Activated CD4-positive, alpha-beta T cell treated with anti-CD3 and anti-CD28 coated beads for 48 hours (primary cell): Measurements from ENCODE around the gene REXO4.

Experiments used
- DNase-seq: peaks from one replicate; pipeline ENCODE4 v3.0.0-alpha.2; 2020

Gene REXO4

DNA sequence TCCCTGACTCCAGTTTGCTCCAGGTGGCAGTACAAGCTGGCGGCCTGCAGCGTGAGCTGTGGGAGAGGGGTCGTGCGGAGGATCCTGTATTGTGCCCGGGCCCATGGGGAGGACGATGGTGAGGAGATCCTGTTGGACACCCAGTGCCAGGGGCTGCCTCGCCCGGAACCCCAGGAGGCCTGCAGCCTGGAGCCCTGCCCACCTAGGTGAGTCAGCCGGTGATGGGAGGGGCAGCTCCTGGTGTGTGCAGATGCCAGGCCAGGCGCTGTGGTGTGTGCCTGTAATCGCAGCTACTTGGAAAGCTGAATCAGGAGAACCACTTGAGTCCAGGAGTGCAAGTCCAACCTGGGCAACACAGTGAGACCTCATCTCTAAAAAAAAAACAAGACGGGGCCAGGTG lies 31.9 kb upstream of the REXO4 start:
- DNase-seq = no peak

DNA sequence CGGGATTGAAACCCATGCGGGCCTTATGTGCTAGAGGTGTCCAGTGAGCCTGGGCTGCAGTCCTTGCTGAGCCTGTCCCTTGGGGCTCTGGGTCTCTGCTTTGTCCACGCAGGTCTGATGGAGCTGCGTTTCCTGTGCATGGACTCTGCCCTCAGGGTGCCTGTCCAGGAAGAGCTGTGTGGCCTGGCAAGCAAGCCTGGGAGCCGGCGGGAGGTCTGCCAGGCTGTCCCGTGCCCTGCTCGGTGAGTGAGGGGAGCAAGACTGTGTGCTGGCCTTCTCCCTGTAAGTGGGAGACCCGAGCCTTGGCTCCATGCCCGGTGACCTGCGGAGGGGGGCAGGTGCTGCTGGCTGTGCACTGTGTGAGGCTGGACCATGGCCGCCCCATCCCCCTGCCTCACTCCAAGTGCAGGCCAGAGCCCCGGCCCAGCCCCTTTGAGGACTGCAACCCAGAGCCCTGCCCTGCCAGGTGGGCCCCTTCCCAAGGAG lies 30.7 kb upstream of the REXO4 start:
- DNase-seq = no peak

DNA sequence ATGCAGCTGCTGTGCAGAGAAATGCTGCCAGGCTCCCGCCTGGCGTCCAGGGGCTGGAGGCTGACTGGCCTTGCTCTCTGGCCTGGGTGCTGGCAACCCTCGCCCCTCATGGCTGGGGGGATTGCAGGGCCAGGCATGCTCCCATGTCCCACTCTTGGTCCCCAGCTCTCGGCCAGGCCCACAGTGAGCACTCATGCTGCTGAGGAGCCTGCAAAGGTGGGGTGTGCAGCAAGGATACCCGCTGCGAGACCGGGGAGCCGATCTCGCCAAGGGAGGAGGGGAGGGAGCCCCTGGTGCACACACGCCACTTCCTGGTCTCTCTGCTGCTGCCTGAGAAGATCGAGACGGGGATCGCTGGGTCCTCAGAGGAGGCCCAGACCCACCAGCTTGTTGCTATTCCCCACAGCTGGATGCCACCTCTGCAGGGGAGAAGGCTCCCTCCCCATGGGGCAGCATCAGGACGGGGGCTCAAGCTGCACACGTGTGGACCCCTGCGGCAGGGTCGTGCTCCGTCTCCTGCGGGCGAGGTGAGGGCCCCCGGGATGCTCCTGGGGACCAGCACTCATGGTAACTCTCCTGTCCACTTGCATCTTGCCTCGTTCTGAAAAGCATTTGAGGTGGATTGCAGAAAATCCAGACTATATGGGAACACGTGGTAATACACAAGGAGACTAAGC lies 27.6 kb upstream of the REXO4 start:
- DNase-seq = no peak

DNA sequence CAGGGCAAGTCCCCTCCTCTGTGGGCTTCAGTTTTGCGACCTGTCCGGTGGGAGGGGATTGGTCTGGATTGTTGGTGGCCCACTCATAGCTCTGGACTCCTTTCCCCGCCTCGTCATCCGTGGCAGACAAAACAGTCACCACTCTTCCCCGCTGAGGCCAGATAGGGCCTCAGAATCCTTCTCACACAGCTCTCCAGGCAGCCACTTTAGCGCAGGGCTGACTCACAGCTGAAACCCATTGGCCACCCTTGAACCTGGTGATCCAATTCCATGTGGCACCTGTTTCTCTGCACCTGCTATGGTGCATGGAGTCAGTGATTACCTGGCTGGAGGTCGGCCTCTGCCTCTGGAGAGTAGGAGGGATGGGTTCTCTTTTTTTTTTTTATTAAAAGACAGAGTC lies 26.2 kb upstream of the REXO4 start:
- no peak for DNase-seq

DNA sequence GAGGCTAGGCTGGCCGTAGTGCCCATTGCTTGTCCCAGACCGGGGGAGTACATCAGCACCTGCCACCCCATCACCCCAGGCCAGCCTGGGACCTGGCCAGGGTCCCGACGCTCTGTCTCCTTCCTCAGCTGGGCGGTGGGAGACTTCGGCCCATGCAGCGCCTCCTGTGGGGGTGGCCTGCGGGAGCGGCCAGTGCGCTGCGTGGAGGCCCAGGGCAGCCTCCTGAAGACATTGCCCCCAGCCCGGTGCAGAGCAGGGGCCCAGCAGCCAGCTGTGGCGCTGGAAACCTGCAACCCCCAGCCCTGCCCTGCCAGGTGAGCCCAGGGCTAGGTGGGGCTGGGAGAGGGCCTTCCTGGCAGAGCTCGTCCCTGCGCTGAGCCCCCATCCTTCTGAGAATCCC lies 25.4 kb upstream of the REXO4 start:
- DNase-seq = no peak

DNA sequence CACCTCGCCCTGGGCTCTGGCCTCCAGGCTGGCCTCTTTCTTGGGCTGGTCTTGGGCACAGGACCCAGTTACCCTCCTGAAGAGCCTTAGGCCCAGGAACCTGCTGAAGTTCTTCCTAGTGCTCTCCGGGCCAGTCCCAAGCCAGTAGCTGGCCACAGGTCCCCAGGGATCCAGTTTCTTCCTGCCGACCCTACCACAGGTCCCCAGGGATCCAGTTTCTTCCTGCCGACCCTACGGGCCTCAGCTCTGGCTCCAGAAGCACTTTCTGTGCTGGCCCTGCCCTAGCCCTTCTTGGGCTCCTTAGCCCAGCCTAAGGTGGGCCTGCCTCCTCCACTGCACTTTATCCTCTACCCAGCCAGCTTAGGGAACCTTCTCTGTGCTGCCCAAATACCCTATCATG lies 23.8 kb upstream of the REXO4 start:
- DNase-seq = no peak

DNA sequence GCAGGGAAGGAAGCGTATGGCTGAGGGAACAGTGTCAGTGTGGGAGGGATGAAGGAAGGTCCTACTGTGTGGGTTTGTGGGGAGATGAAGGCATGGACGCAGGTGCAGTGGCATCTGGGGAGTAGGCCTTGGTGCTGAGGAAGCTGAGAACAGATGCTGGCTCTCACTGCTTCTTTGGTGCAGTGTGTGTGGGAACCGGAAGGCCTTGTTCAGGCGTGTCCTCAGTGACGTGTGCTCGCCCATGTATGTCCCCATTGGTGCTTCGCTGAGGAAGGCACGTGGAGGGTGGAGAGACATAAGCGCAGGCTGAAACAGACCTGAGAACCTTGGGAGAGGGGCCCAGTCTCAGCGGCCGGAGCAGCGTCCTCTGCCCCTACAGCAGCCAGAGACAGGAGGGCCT lies 23.1 kb upstream of the REXO4 start:
- no peak for DNase-seq

DNA sequence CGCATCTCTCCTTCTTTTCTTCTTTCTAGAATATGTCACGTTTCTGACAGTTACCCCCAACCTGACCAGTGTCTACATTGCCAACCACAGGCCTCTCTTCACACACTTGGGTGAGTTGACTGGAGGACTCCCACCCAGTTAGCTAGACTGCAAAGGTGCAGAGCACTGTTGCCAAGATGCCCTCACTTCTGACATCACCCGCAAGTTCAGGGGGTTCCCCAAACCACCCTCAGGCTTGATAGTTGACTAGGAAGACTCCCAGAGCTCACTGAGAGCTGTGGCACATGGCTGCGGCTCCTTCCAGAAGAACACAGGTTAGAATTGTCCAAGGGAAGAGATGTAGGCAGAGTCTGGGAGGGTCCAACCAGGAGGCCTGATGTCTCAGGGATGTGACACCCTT lies 21.5 kb upstream of the REXO4 start:
- DNase-seq = no peak

DNA sequence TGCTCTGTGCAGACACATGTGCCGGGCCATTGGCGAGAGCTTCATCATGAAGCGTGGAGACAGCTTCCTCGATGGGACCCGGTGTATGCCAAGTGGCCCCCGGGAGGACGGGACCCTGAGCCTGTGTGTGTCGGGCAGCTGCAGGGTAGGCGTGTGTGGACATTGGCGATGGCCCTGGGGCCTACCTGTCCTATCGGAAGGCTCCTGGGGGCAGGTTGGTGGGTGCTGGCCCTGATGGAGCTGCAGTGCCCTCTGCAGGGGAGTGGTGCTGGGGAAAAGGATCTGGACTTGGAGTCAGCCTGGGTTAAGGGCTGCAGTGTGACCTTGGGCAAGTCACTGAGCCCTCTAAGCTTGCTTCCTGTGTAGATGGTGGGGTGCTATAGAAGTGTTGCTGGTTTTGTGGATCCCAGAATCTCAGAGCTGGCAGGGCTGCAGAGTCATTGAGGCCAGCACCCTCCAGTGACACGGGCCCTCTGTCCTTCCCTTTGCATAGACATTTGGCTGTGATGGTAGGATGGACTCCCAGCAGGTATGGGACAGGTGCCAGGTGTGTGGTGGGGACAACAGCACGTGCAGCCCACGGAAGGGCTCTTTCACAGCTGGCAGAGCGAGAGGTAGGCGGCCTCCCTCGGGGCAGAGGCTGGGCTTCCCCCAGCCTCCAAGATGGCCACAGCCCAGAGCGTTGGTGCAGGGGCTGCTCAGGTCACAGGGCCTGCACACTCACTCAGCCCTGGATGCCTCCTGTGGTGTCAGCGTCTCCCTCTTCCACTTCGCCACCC lies 20.1 kb upstream of the REXO4 start:
- DNase-seq = no peak

DNA sequence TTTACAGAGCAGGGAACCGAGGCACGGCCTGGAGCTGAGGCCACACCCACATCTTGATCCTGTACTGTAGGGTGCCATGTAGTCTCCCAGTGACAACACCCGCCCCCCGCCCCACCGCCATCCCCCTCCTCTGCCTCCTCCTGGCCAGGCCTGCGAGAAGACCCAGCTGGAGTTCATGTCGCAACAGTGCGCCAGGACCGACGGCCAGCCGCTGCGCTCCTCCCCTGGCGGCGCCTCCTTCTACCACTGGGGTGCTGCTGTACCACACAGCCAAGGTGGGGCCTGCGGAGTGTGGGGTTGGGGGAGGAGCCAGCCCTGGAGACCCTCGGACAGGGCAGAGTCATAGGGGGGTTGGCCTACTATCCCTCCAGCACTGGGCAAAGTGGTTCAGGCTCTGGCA lies 18.9 kb upstream of the REXO4 start:
- DNase-seq = no peak

DNA sequence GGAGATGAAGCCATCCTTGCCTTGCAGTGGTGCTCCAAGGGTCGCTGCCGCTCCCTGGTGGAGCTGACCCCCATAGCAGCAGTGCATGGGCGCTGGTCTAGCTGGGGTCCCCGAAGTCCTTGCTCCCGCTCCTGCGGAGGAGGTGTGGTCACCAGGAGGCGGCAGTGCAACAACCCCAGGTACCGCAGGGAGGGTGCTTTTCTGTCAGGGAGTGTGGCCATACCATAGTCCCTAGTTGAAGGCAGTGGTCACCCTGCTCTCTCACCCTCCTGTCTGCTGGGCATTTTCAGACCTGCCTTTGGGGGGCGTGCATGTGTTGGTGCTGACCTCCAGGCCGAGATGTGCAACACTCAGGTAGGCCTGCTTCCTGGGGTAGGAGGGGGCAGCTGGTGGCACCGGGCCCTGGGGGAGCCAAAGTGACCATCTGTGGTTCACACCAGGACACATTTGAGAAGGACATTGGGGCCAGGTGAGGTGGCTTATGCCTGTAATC lies 15.6 kb upstream of the REXO4 start:
- no peak for DNase-seq

DNA sequence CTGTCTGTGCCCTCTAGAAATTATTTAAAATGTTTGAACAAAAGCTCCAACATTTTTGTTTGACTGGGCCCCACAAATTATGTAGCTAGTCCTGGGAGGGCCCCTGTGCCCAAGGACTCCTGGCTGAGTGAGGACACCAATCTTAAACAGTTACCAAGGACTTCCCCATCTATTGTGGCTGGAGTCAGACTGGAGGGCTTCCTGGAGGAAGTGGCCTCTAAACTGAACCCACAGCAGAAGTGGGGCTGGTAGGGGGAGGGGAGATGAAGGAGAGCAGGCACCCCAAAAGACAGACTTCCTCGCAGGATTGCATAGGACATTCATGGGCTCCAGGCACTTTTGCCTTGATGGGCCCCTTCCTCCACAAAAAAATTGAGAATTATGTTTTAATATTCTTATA lies 12.4 kb upstream of the REXO4 start:
- DNase-seq = no peak

DNA sequence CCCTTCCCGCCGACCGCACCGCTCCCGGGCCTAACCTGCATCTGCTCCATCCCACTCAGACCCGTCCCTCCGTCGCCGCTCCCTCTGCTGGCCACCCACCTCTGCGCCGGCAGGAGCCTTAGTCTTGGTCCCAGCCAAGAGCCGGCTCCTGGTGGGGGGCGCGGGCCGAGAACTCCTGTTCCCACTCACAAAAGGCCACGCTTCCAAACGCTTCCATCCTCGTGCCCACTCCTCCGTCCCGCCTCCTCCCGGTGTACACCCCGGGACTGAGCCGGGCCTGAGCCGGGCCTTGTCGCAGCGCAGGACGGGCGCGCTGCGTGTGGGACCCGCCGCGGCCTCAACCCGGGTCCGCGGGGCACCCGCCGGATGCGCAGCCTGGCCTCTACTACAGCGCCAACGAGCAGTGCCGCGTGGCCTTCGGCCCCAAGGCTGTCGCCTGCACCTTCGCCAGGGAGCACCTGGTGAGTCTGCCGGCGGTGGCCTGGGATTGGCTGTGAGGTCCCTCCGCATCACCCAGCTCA lies 11.9 kb upstream of the REXO4 start:
- DNase-seq = no peak

DNA sequence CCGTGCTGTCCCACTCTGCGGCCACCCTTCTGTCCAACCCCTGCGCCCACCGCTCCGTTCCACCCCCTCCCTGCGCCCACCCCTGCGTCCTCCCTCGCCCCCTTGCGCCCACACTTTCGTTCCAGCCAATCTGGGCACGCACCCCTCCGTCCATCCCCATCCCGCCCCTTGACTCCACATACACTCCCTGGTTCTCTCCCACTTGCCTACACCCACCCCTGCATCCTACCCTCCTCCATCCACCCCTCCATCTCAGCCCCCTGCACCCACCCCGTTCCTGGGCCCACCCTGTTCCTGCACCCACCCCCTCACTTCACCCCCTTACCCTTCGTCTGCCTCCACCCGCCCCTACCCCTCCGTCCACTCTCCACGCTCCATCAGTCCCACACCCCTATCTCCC lies 11.4 kb upstream of the REXO4 start:
- DNase-seq = no peak

DNA sequence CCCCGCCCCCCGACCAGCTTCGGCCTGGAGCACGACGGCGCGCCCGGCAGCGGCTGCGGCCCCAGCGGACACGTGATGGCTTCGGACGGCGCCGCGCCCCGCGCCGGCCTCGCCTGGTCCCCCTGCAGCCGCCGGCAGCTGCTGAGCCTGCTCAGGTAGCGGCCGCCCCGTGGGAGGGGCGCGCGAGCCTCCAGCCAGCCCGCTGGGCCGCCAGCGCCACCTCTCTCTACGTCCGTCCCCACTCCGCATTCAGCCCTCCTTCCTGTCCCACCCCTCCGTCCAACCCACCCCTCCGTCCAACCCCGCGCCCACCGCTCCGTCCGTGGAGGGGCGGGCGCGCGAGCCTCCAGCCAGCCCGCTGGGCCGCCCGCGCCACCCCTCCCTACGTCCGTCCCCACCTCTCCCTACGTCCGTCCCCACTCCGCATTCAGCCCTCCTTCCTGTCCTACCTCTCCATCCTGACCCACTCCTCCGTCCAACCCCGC lies 10.8 kb upstream of the REXO4 start:
- no peak for DNase-seq

DNA sequence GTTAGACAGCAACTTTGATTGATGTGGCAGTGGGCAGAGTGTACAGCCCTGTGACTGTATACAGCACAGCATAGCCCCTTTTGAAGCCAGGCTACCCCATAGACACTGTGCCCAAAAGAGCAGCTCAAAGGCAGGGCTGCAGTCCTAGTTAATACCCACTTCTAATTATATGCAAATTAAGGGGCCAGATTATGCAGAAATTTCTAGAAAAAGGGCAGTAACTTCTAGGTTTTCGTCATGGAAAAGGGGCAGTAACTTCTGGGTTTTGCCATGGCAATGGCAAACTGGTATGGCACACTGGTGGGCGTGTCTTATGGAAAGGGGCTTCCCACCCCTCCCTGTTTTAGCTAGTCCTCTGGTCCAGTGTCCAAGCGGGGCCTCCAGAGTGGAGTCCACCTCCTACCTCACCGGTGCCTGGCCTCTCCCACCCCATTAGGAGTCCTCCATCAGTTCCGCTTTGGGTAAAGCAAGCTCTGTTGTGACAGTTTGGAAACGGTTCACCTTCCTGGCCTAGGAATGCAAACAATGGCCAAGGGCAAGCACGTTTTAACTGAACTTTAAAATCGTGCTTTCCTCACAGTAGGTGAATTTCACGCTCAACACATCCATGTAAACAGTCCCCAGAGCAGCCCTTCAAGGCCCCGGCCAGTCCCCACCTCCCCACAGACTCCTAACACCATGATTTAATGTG lies 10.0 kb upstream of the REXO4 start:
- no peak for DNase-seq

DNA sequence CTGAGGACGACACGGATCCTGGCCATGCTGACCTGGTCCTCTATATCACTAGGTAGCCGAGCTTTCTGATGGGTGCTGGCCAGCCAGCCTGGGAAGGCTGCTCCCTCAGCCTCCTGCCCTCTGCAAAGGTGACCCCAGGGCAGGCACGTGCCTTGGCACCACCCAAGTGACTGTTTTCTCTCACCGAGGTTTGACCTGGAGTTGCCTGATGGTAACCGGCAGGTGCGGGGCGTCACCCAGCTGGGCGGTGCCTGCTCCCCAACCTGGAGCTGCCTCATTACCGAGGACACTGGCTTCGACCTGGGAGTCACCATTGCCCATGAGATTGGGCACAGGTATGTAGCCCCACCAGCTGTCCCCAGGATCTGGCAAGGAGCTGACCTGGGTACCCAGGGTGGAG lies 8.2 kb upstream of the REXO4 start:
- no peak for DNase-seq

DNA sequence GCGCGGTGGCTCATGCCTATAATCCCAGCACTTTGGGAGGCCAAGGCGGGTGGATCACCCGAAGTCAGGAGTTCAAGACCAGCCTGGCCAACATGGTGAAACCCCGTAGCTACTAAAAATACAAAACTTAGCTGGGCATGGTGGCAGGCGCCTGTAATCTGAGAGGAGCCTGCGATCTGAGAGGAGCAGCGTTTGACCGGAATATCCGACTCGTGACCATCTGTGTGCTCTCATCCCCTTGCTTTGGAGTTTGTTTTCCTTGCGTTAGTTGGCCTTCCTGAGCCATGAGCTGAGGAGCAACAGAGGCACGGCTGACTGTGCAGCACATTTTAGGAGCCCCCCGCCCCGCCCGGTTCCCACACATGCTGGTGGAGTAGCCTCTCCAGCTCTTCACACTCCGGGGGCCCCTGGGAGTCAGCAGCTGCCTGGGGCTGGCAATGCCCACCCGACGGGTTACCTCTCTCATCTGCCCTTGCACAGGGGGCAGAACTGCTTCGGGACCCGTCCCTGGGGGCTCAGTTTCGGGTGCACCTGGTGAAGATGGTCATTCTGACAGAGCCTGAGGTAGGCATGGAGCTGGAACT lies 7.3 kb upstream of the REXO4 start:
- DNase-seq = no peak

DNA sequence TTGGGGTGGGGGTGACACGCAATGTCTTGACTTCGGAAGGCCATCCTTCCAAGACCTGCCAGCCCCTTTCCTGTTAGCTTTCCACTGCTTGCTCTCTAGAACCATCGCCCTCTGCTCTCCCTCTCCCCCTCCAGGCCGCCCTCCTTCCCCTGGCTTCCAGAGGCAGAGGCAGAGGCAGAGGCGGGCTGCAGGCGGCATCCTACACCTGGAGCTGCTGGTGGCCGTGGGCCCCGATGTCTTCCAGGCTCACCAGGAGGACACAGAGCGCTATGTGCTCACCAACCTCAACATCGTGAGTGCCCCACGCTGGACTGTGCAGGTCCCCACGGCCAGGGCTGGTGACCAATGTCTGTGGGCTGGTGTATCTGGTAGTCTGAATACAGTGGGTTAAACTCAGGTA lies 6.4 kb upstream of the REXO4 start:
- DNase-seq = no peak

DNA sequence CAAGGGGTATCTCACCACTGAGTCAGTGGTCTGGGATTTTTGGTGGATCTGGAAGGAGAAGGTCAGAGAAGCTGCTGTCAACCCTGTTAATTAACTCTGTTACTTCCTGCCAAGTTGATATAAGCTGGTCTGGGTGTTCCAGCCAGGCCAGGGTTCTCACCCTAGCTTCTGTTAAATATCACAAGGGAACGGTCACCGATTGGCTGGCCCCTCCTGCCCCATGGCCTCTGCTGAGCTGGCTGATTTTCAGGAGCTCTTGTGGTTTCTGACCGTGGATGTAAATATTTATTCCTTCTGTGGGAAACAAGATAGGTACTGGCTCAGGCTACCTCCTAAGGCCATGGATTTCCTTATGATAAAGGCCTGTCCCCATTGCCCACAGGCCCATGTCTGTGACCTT lies 5.4 kb upstream of the REXO4 start:
- no peak for DNase-seq

DNA sequence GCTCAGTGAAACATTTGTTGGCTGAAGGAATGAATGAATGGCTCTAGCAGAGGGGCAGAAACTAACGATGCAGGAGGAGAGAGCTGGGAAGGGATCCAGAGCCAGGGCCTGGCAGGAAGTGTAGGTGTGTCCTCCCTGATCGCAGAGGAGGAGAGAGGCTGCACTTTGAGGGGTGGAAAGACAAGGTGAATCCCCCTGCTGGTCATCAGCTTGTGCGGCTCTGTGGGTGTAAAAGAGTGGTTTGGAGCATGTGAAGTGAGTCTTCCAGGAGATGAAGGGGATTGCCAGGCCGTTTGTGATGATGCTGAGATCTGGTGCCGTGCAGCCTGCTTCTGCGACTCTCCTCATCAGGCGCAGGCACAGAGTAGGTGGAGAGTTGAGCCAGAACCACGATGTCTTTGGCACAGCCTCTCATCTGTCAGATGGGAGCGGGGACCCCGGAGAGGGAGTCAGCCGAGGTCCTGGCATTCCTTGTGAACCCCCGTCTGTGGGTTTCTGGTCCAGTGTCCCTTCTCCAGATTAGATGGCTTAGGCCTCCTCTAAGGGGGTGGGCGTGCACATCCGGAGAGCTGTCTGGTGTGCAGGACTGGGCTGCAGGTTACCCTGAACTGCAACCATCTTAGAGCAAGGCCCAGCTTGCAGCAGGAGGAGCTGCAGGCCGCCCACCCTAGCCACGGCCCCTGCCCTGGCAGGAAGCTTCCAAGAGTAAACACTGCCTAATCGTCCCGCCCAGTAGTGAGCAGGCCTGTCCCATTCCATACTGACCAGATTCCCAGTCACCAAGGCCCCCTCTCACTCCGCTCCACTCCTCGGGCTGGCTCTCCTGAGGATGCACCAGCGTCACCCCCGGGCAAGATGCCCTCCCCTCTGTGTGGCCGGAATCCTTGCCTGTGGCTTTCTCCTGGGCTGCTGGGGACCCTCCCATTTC lies 4.1 kb upstream of the REXO4 start, which contains the start of gene ADAMTS13:
Gene ADAMTS13, plus strand, starts transcription at position 753 of the 928 bp plus-strand sequence. Its CDS starts 77 bp downstream, at position 830.
- DNase-seq = peak; percentile 66

DNA sequence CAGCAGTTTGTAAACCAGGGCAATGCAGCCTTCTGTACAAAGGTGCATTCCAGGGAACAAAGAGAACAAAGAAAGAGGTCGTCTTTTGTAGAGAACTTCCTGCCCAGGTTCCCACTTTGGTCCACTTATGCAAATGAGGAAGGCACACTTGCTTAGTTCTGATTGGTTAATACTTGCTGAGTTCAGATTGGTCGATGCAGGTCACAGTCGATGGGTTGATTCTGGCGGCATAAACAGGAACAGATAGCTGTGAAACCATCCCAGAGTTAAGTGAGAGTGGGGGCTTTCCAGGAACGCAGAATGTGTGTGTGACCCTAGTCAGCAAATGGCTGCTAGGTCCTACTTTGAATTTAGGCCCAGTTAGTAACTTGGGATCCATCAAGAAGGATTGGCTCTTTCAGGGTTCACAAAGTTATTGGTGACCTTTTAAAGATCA lies 2.6 kb upstream of the REXO4 start:
- DNase-seq = no peak
